ENCODE results near the gene PGAM5. TPM values are rescaled to one million over a fixed set of nuclear protein-coding genes. Genes with fewer than 3 reads are reported as not detected.

The PGAM5 gene
- polyA plus RNA-seq, 2 of the 4 experiments (the other 2 are of a cell fraction), result 29.3 to 51.3 TPM

- no peaks in the 10 kb centered on the region for H3K9me3 ChIP-seq
- FAIRE-seq, result no peak
- no peak overlapping the region for H3K4me2 ChIP-seq
These were observed 55.9 kb downstream of the PGAM5 start for GRCh38 chr12:132766380-132767085.

DNA sequence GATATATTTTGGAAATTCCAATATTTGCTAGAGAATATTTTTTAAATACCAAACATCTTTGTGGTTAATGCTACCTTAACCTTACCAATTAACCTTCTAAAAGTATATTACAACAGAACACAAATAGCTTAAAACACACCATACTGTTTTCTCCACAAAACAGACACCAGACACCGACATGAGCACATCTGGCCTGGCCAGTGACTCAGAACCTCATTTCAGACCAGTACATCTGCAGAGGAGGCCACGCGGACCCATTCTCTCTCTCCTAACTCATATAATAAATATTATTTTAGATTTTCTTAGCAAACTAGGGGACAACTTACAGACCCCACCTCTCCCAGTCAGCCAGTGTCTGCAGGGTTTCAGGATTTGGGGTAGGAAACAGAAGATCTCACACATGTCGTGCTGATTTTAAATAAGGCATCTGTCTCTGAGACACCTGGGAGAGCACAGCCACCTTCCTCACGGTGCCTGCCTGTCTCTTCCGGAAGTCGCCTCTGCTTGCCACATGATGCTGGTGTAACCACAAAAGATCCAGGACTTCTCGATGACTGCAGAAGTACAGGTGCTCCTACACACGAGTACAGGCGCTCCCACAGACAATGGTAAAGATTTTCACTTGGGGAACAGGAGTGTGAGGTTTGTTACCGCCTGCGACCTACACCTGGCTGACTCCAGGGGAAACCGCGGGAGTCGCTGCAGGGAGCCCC, 60.6 kb downstream of the PGAM5 start:
- no peaks in the 10 kb centered on the region for H3K4me1 ChIP-seq
- H3K4me3 ChIP-seq, result no peak overlapping the region
- CTCF ChIA-PET, result interaction anchor here (1.4 kb wide), 1 partner anchor 29 kb away, joined by 3 read pairs; no protein-coding TSS in a partner anchor
- no peak for TF ChIP-seq ELK1 (IDR thresholded peaks at IDR 0.05; ENCODE audit: low read depth, low read length)
- TF ChIP-seq EHF (CRISPR knock-in tag; IDR thresholded peaks at IDR 0.05), result no peak
- no peak for TF ChIP-seq RAD21 (conservative IDR thresholded peaks at IDR 0.05 in 1 of 2, IDR thresholded peaks at IDR 0.05 in 1 of 2)
- no peak for TF ChIP-seq MAX (IDR thresholded peaks at IDR 0.05)
- no peak for TF ChIP-seq POLR2AphosphoS2 (conservative IDR thresholded peaks at IDR 0.05; ENCODE audit: low read length)
- no peak for TF ChIP-seq KDM5A (IDR thresholded peaks at IDR 0.05)
- no peak for TF ChIP-seq ATOH8 (CRISPR knock-in tag; IDR thresholded peaks at IDR 0.05; ENCODE audit: low read depth)
- no peak for TF ChIP-seq RFX5 (IDR thresholded peaks at IDR 0.05)
- TF ChIP-seq REST (IDR thresholded peaks at IDR 0.05), result no peak
- no peak for TF ChIP-seq HOXB5 (CRISPR knock-in tag; IDR thresholded peaks at IDR 0.05)
- TF ChIP-seq POLR2A (IDR thresholded peaks at IDR 0.05; ENCODE audit: low read length), result no peak
- TF ChIP-seq NPAS2 (CRISPR knock-in tag; IDR thresholded peaks at IDR 0.05; ENCODE audit: borderline replicate concordance), result no peak
- TF ChIP-seq KDM1A (IDR thresholded peaks at IDR 0.05; ENCODE audit: low read depth), result no peak
- no peak for TF ChIP-seq FOSL2 (IDR thresholded peaks at IDR 0.05)
- TF ChIP-seq FOSL2 (CRISPR knock-in tag; IDR thresholded peaks at IDR 0.05), result no peak
- no peak for TF ChIP-seq HES2 (IDR thresholded peaks at IDR 0.05)
- no peak for TF ChIP-seq BHLHE40 (IDR thresholded peaks at IDR 0.05; ENCODE audit: low read depth, low read length)
- no peak for TF ChIP-seq TP53 (CRISPR knock-in tag; IDR thresholded peaks at IDR 0.05)
- TF ChIP-seq HEYL (CRISPR knock-in tag; IDR thresholded peaks at IDR 0.05), result no peak
- FAIRE-seq (no peak), DNase-seq (ENCODE audit: low read depth in 1 of 2, low spot score in 1 of 2) (no peak), ATAC-seq (no peak)
- 92% methylated on average over 15 of the region's 15 CpGs for WGBS (ENCODE audit: missing lambda C conversion rate)
- no peak overlapping the region for H3K27ac ChIP-seq
- no peak overlapping the region for H3K4me2 ChIP-seq
- no peaks in the 10 kb centered on the region for H3K9me3 ChIP-seq
- POLR2A ChIA-PET, result no interaction called here

More at GRCh38 chr12:132766380-132767085, 55.9 kb downstream of the PGAM5 start:
- Histone ChIP-seq H3K4me3 (no peak overlapping the region), H3K27ac (no peak overlapping the region), H3K4me1 (no peaks in the 10 kb centered on the region)
- CTCF ChIA-PET, result interaction anchor here (0.6 to 1.2 kb wide), 2 partner anchors 9 to 28 kb away, joined by 3 to 4 read pairs; no protein-coding TSS in a partner anchor
- no peak for ATAC-seq
- WGBS (ENCODE audit: missing lambda C conversion rate), result 88% methylated on average over 27 of the region's 27 CpGs
- TF ChIP-seq JUN (IDR thresholded peaks at IDR 0.05) (0 out of 5 replicates have a peak, but pooled peaks of 1 of the 2 experiments have one; percentile 8), HEYL (CRISPR knock-in tag; IDR thresholded peaks at IDR 0.05) (no peak)
- no peak for DNase-seq (ENCODE audit: low read depth in 1 of 2, low spot score in 1 of 2)
- POLR2A ChIA-PET, result no interaction called here

Small RNA genes within 50 kb of the gene (small RNA-seq; reads per million reads assigned to genes)
- 0 to 1.2 (median 0) reads per million in 6 experiments for gene RNA5SP379

Other genes with a start within 250 kb of the PGAM5 start
- gene FBRSL1, start 220.7 kb upstream of the PGAM5 start, polyA plus RNA-seq (2011; rRNA removed), result 2.7 and 3.0 TPM in 2 replicates
- gene FBRSL1, start 220.7 kb upstream of the PGAM5 start, polyA plus RNA-seq (2017; fragmentation: RNase III; extraction: RNeasy Plus Mini Kit Qiagen cat#74134 plus additional on column Dnase treatment), result 28.5 to 37.8 TPM (median 32.8 TPM) in 3 replicates
- gene LRCOL1, start 100.3 kb upstream of the PGAM5 start, polyA plus RNA-seq (2011; rRNA removed), result not detected in 2 replicates
- gene LRCOL1, start 100.3 kb upstream of the PGAM5 start, polyA plus RNA-seq (2017; fragmentation: RNase III; extraction: RNeasy Plus Mini Kit Qiagen cat#74134 plus additional on column Dnase treatment), result not detected in 3 replicates
- not detected in 2 replicates for gene P2RX2, start 92.1 kb upstream of the PGAM5 start, polyA plus RNA-seq (2011; rRNA removed)
- gene P2RX2, start 92.1 kb upstream of the PGAM5 start, polyA plus RNA-seq (2017; fragmentation: RNase III; extraction: RNeasy Plus Mini Kit Qiagen cat#74134 plus additional on column Dnase treatment), result not detected in 3 replicates
- 28.9 and 32.1 TPM in 2 replicates for gene POLE, start 23.5 kb upstream of the PGAM5 start, polyA plus RNA-seq (2011; rRNA removed)
- gene POLE, start 23.5 kb upstream of the PGAM5 start, polyA plus RNA-seq (2017; fragmentation: RNase III; extraction: RNeasy Plus Mini Kit Qiagen cat#74134 plus additional on column Dnase treatment), result 63.7 to 73.6 TPM (median 67.2 TPM) in 3 replicates
- 21.3 and 22.5 TPM in 2 replicates for gene PXMP2, start 23.3 kb upstream of the PGAM5 start, polyA plus RNA-seq (2011; rRNA removed)
- gene PXMP2, start 23.3 kb upstream of the PGAM5 start, polyA plus RNA-seq (2017; fragmentation: RNase III; extraction: RNeasy Plus Mini Kit Qiagen cat#74134 plus additional on column Dnase treatment), result 18.7 to 20.0 TPM (median 19.4 TPM) in 3 replicates
- gene ANKLE2, start 51.0 kb downstream of the PGAM5 start, polyA plus RNA-seq (2011; rRNA removed), result 103 and 132 TPM in 2 replicates
- gene ANKLE2, start 51.0 kb downstream of the PGAM5 start, polyA plus RNA-seq (2017; fragmentation: RNase III; extraction: RNeasy Plus Mini Kit Qiagen cat#74134 plus additional on column Dnase treatment), result 70.7 to 73.2 TPM (median 72.4 TPM) in 3 replicates
- gene GOLGA3, start 118.0 kb downstream of the PGAM5 start, polyA plus RNA-seq (2011; rRNA removed), result 25.5 and 32.0 TPM in 2 replicates
- 22.1 to 23.7 TPM (median 23.0 TPM) in 3 replicates for gene GOLGA3, start 118.0 kb downstream of the PGAM5 start, polyA plus RNA-seq (2017; fragmentation: RNase III; extraction: RNeasy Plus Mini Kit Qiagen cat#74134 plus additional on column Dnase treatment)
- 38.8 and 41.0 TPM in 2 replicates for gene CHFR, start 176.8 kb downstream of the PGAM5 start, polyA plus RNA-seq (2011; rRNA removed)
- gene CHFR, start 176.8 kb downstream of the PGAM5 start, polyA plus RNA-seq (2017; fragmentation: RNase III; extraction: RNeasy Plus Mini Kit Qiagen cat#74134 plus additional on column Dnase treatment), result 19.2 to 21.2 TPM (median 20.9 TPM) in 3 replicates
- 15.2 and 18.2 TPM in 2 replicates for gene ZNF605, start 245.5 kb downstream of the PGAM5 start, polyA plus RNA-seq (2011; rRNA removed)
- gene ZNF605, start 245.5 kb downstream of the PGAM5 start, polyA plus RNA-seq (2017; fragmentation: RNase III; extraction: RNeasy Plus Mini Kit Qiagen cat#74134 plus additional on column Dnase treatment), result 5.6 to 6.5 TPM (median 5.7 TPM) in 3 replicates